GM12865 (cell line): Measurements from ENCODE around the gene RTL10.

Experiments used
- DNase-seq: peaks from one replicate; pipeline ENCODE4 v3.0.0; 2010; ENCODE audit warnings: low read depth
- H3K4me3 ChIP-seq: 2 replicates; pipeline ENCODE4 v1.5.1; 2011; ENCODE audit warnings: mild to moderate bottlenecking, low read depth, low read length, control low read depth
- CTCF ChIP-seq: IDR thresholded peaks from 2 replicates; pipeline ENCODE4 v1.5.1; 2011; ENCODE audit warnings: low read length, control low read depth, low read depth, inconsistent platforms; ENCODE audit not compliant: insufficient read depth; ENCODE audit errors: missing control alignments

The RTL10 gene

GRCh38 chr22:19900707-19901436 lies 46.2 kb upstream of the RTL10 start:
- H3K4me3 ChIP-seq: no peak overlapping the region
- DNase-seq: no peak
- no peak for TF ChIP-seq CTCF

- DNase-seq: no peak
- no peak for TF ChIP-seq CTCF
- H3K4me3 ChIP-seq: no peak overlapping the region
These were observed 44.3 kb upstream of the RTL10 start for GRCh38 chr22:19898831-19899567.

GRCh38 chr22:19898145-19898544 lies 43.5 kb upstream of the RTL10 start:
- TF ChIP-seq CTCF: no peak
- no peak for DNase-seq

GRCh38 chr22:19897726-19898125 lies 43.1 kb upstream of the RTL10 start:
- no peak overlapping the region for H3K4me3 ChIP-seq
- DNase-seq: no peak
- TF ChIP-seq CTCF: no peak

More at GRCh38 chr22:19898145-19898544, 43.5 kb upstream of the RTL10 start:
- H3K4me3 ChIP-seq: no peak overlapping the region

- no peak for DNase-seq
- no peak overlapping the region for H3K4me3 ChIP-seq
- TF ChIP-seq CTCF: no peak
These were observed 42.1 kb upstream of the RTL10 start for GRCh38 chr22:19896665-19897355.

GRCh38 chr22:19895160-19895849 lies 40.6 kb upstream of the RTL10 start:
- no peak for TF ChIP-seq CTCF
- no peak overlapping the region for H3K4me3 ChIP-seq
- no peak for DNase-seq
